Measurements from ENCODE around the gene CCDC78. TPM values are rescaled to one million over a fixed set of nuclear protein-coding genes. Genes with fewer than 3 reads are reported as not detected.

Gene CCDC78
- total RNA-seq, 2 experiments from 2014 or later = 2.5 to 2.9 TPM

GRCh38 chr16:675884-676564, 50.2 kb downstream of the CCDC78 start:
- no peak overlapping the region for H3K4me3 Mint-ChIP-seq
- H3K9me3 Mint-ChIP-seq (ENCODE audit: low read depth) = no peaks in the 10 kb centered on the region
- peaks cover 12% of the 10 kb centered on the region for H3K27me3 Mint-ChIP-seq
- H3K36me3 Mint-ChIP-seq = peaks cover 7% of the 10 kb centered on the region
- CTCF ChIA-PET = interaction anchor here (1.3 kb wide), 1 partner anchor 19 kb away, joined by 3 read pairs; no protein-coding TSS in a partner anchor
- ATAC-seq (no peak), DNase-seq (no peak)
- no peak overlapping the region for H3K27ac Mint-ChIP-seq
- peaks cover 11% of the 10 kb centered on the region for H3K4me1 Mint-ChIP-seq

GRCh38 chr16:674968-675883, 51.0 kb downstream of the CCDC78 start, which contains the start of gene RHBDL1:
Gene RHBDL1 (plus strand): TSS chr16:675671. CDS start chr16:675791, 120 bp downstream.
- Mint-ChIP-seq H3K36me3 (peaks cover 8% of the 10 kb centered on the region), H3K27ac (no peak within 1 kb of the TSS), H3K4me1 (peaks cover 8% of the 10 kb centered on the region), H3K4me3 (no peak within 1 kb of the TSS), H3K9me3 (ENCODE audit: low read depth) (no peaks in the 10 kb centered on the region), H3K27me3 (peaks cover 12% of the 10 kb centered on the region)
- CTCF ChIA-PET = interaction anchor here (1.3 kb wide), 1 partner anchor 20 kb away, joined by 3 read pairs; no protein-coding TSS in a partner anchor
- ATAC-seq = no peak
- DNase-seq = no peak

- no peak for ATAC-seq
- no peak for DNase-seq
- no peak overlapping the region for H3K4me3 Mint-ChIP-seq
- peaks cover 9% of the 10 kb centered on the region for H3K4me1 Mint-ChIP-seq
- no peaks in the 10 kb centered on the region for H3K9me3 Mint-ChIP-seq (ENCODE audit: low read depth)
- H3K27me3 Mint-ChIP-seq = peaks cover 12% of the 10 kb centered on the region
- CTCF ChIA-PET = no interaction called here
- peaks cover 8% of the 10 kb centered on the region for H3K36me3 Mint-ChIP-seq
- no peak overlapping the region for H3K27ac Mint-ChIP-seq
Observed at GRCh38 chr16:674214-674881, 51.9 kb downstream of the CCDC78 start.

- no peak overlapping the region for H3K4me3 Mint-ChIP-seq
- H3K9me3 Mint-ChIP-seq (ENCODE audit: low read depth) = no peaks in the 10 kb centered on the region
- no peak overlapping the region for H3K27ac Mint-ChIP-seq
- DNase-seq (no peak), ATAC-seq (no peak)
- peaks cover 12% of the 10 kb centered on the region for H3K27me3 Mint-ChIP-seq
- H3K4me1 Mint-ChIP-seq = peaks cover 8% of the 10 kb centered on the region
- peaks cover 8% of the 10 kb centered on the region for H3K36me3 Mint-ChIP-seq
- CTCF ChIA-PET = no interaction called here
Observed at GRCh38 chr16:673399-673991, 52.7 kb downstream of the CCDC78 start.

- no peak overlapping the region for H3K4me3 Mint-ChIP-seq
Observed at GRCh38 chr16:672851-673250, 53.4 kb downstream of the CCDC78 start.

More at GRCh38 chr16:672851-673250, 53.4 kb downstream of the CCDC78 start:
- CTCF ChIA-PET = no interaction called here
- DNase-seq = no peak
- Mint-ChIP-seq H3K4me1 (peaks cover 8% of the 10 kb centered on the region), H3K27ac (no peak overlapping the region), H3K9me3 (ENCODE audit: low read depth) (no peaks in the 10 kb centered on the region), H3K36me3 (peaks cover 8% of the 10 kb centered on the region), H3K27me3 (peaks cover 12% of the 10 kb centered on the region)
- no peak for ATAC-seq

Small RNA genes within 50 kb of the gene (microRNA-seq; reads per million reads assigned to microRNA genes)
- gene MIR662 = not detected

Other genes with a start within 250 kb of the CCDC78 start
- gene CAPN15, start 198.7 kb downstream of the CCDC78 start, total RNA-seq = 100 to 1,000 TPM; 113 to 121 TPM
- gene PRR35, start 166.0 kb downstream of the CCDC78 start, total RNA-seq = not detected
- 1 to 10 TPM in 1 of 2 experiments, under 1 TPM in 1; 0.94 to 1.2 TPM for gene NHLRC4, start 159.4 kb downstream of the CCDC78 start, total RNA-seq
- gene PIGQ, start 156.5 kb downstream of the CCDC78 start, total RNA-seq = 10 to 100 TPM; 38.8 to 41.0 TPM
- 10 to 100 TPM; 13.3 to 14.0 TPM for gene RAB40C, start 136.4 kb downstream of the CCDC78 start, total RNA-seq
- under 1 TPM; 0.12 to 0.23 TPM for gene WFIKKN1, start 95.5 kb downstream of the CCDC78 start, total RNA-seq
- gene METTL26, start 90.1 kb downstream of the CCDC78 start, total RNA-seq = 10 to 100 TPM; 86.7 to 92.6 TPM
- gene MCRIP2, start 84.6 kb downstream of the CCDC78 start, total RNA-seq = 10 to 100 TPM; 42.5 to 47.3 TPM
- gene WDR90, start 77.1 kb downstream of the CCDC78 start, total RNA-seq = 100 to 1,000 TPM in 1 of 2 experiments, 10 to 100 TPM in 1; 74.7 to 108 TPM
- 100 to 1,000 TPM; 134 to 168 TPM for gene RHOT2, start 58.3 kb downstream of the CCDC78 start, total RNA-seq
- under 1 TPM; 0.37 to 0.79 TPM for gene RHBDL1, start 50.8 kb downstream of the CCDC78 start, total RNA-seq
- gene STUB1, start 46.0 kb downstream of the CCDC78 start, total RNA-seq = 10 to 100 TPM; 84.2 to 87.1 TPM
- 10 to 100 TPM; 30.5 to 37.1 TPM for gene JMJD8, start 42.1 kb downstream of the CCDC78 start, total RNA-seq
- 10 to 100 TPM; 18.9 to 19.4 TPM for gene WDR24, start 36.0 kb downstream of the CCDC78 start, total RNA-seq
- gene FBXL16, start 20.6 kb downstream of the CCDC78 start, total RNA-seq = 1 to 10 TPM; 4.2 to 7.5 TPM
- gene METRN, start 11.3 kb downstream of the CCDC78 start, total RNA-seq = 10 to 100 TPM in 1 of 2 experiments, 1 to 10 TPM in 1; 9.8 to 14.0 TPM
- 10 to 100 TPM; 14.8 to 21.1 TPM for gene ANTKMT, start 5.3 kb downstream of the CCDC78 start, total RNA-seq
- gene HAGHL, start 663 bp upstream of the CCDC78 start, total RNA-seq = 10 to 100 TPM; 13.0 to 14.3 TPM
- 10 to 100 TPM; 34.8 to 37.0 TPM for gene CIAO3, start 14.6 kb upstream of the CCDC78 start, total RNA-seq
- not detected for gene MSLN, start 34.3 kb upstream of the CCDC78 start, total RNA-seq
- gene RPUSD1, start 61.9 kb upstream of the CCDC78 start, total RNA-seq = 10 to 100 TPM; 27.8 to 38.0 TPM
- 100 to 1,000 TPM; 125 to 139 TPM for gene CHTF18, start 62.2 kb upstream of the CCDC78 start, total RNA-seq
- gene GNG13, start 74.3 kb upstream of the CCDC78 start, total RNA-seq = not detected
- 10 to 100 TPM; 11.4 to 29.6 TPM for gene LMF1, start 244.5 kb upstream of the CCDC78 start, total RNA-seq